Endothelial cell of umbilical vein (primary cell): ENCODE data around the gene APP. TPM values are rescaled to one million over a fixed set of nuclear protein-coding genes. Genes with fewer than 3 reads are reported as not detected.

Experiments
- BruUV-seq: library from RNA; stranded (reverse); fragments of 400-500 nt; replicated peaks from 2 replicates; lab custom pipeline; 2021; lab: Mats Ljungman, UMichigan
- CTCF ChIA-PET: fragments of 300-600, 350-600 bp; sonication (Branson Sonifier 250); formaldehyde crosslinking; loops from one replicate; lab custom pipeline; 2021; ENCODE audit warnings: antibody characterized with exemption, inconsistent platforms; lab: Charles Lee
- POLR2A ChIA-PET: fragments of 300-600, 350-600 bp; sonication (Branson Sonifier 250); formaldehyde crosslinking; loops from one replicate; lab custom pipeline; 2021; ENCODE audit warnings: antibody characterized with exemption, inconsistent platforms; lab: Charles Lee
- DNase-seq: peaks from one replicate; pipeline ENCODE4 v3.0.0-alpha.2; 2011; ENCODE audit warnings: low read depth, low spot score
- FAIRE-seq: peaks from 2 replicates; lab custom pipeline; 2011; peaks lifted over from hg19 to GRCh38; lab: Jason Lieb, UNC
- H2AFZ ChIP-seq: 2 replicates; pipeline ENCODE4 v1.6.0; 2012; ENCODE audit warnings: low read depth, low read length, control low read depth, inconsistent platforms
- H3K27ac ChIP-seq: 2 replicates; pipeline ENCODE4 v1.5.1; 2011; ENCODE audit warnings: low read depth, mild to moderate bottlenecking, control low read depth, low read length, moderate library complexity; ENCODE audit not compliant: insufficient read depth
- H3K27me3 ChIP-seq, 2 experiments: 2 replicates each; pipeline versions ENCODE4 v1.6.0 to v1.6.1; 2011; ENCODE audit warnings: low read length in 2 of 2, mixed read lengths in 1 of 2; ENCODE audit not compliant: control insufficient read depth in 2 of 2, insufficient read depth in 2 of 2
- H3K36me3 ChIP-seq, 2 experiments: 2 replicates in 1 of 2; 3 replicates in 1 of 2; pipeline ENCODE4 v1.5.1; 2011; ENCODE audit warnings: low read length in 2 of 2, mild to moderate bottlenecking in 1 of 2, moderate library complexity in 1 of 2; ENCODE audit not compliant: control insufficient read depth in 2 of 2, insufficient read depth in 2 of 2; ENCODE audit errors: extremely low read depth in 1 of 2
- H3K4me1 ChIP-seq: 3 replicates; pipeline ENCODE4 v1.5.1; 2011; ENCODE audit warnings: mild to moderate bottlenecking, low read length; ENCODE audit not compliant: control insufficient read depth, insufficient read depth; ENCODE audit errors: extremely low read depth
- H3K4me2 ChIP-seq: 2 replicates; pipeline ENCODE4 v1.6.1; 2011; ENCODE audit warnings: low read length, control low read depth, mixed read lengths; ENCODE audit not compliant: insufficient read depth
- H3K4me3 ChIP-seq, 3 experiments: fragments of 200-600 bp in 1 of 3; sonication (generic), shearing (Covaris generic) in 1 of 3; replicated peaks in 1 of 3; 2 replicates each; pipeline ENCODE4 v1.5.1; 2011 to 2016; ENCODE audit warnings: control low read depth in 3 of 3, low read length in 3 of 3, mild to moderate bottlenecking in 2 of 3, inconsistent platforms in 1 of 3, low read depth in 1 of 3, moderate library complexity in 1 of 3; ENCODE audit not compliant: insufficient read depth in 1 of 3
- H3K79me2 ChIP-seq: 2 replicates; pipeline ENCODE4 v1.6.0; 2012; ENCODE audit warnings: low read length, inconsistent platforms; ENCODE audit not compliant: control insufficient read depth, insufficient read depth
- H3K9ac ChIP-seq: replicated peaks from 2 replicates; pipeline ENCODE3; 2011; ENCODE audit warnings: low read length, control low read depth; ENCODE audit not compliant: insufficient read depth; ENCODE audit errors: extremely low read depth
- H3K9me1 ChIP-seq: replicated peaks from 3 replicates; pipeline ENCODE4 v1.6.0; 2011; ENCODE audit warnings: mild to moderate bottlenecking, low read length; ENCODE audit not compliant: control insufficient read depth, insufficient read depth; ENCODE audit errors: extremely low read depth
- H3K9me3 ChIP-seq: replicated peaks from 2 replicates; pipeline ENCODE4 v1.5.1; 2012; ENCODE audit warnings: low read length, inconsistent platforms; ENCODE audit not compliant: control insufficient read depth, insufficient read depth
- H4K20me1 ChIP-seq: replicated peaks from 2 replicates; pipeline ENCODE3; 2011; ENCODE audit warnings: mild to moderate bottlenecking, low read length; ENCODE audit not compliant: control insufficient read depth, insufficient read depth; ENCODE audit errors: extremely low read depth
- CTCF ChIP-seq, 2 donors: IDR thresholded peaks; 1 replicate in 1 of 2; 2 replicates in 1 of 2; pipeline ENCODE4 v1.5.1; 2011; ENCODE audit warnings: low read length in 2 of 2, mild to moderate bottlenecking in 2 of 2, moderate library complexity in 2 of 2, control low read depth in 1 of 2, inconsistent platforms in 1 of 2, low read depth in 1 of 2; ENCODE audit not compliant: insufficient read depth in 1 of 2; ENCODE audit errors: extremely low read depth in 1 of 2
- EZH2 ChIP-seq: IDR thresholded peaks from 2 replicates; pipeline ENCODE4 v1.6.1; 2012; ENCODE audit warnings: borderline replicate concordance, low read depth, mild to moderate bottlenecking, moderate library complexity, low read length, inconsistent platforms; ENCODE audit not compliant: severe bottlenecking
- FOS ChIP-seq: IDR thresholded peaks from 2 replicates; pipeline ENCODE4 v1.6.1; 2011; ENCODE audit warnings: mild to moderate bottlenecking, low read length, moderate library complexity, borderline replicate concordance; ENCODE audit not compliant: insufficient read depth
- GATA2 ChIP-seq: IDR thresholded peaks from 2 replicates; pipeline ENCODE4 v1.7.0; 2011; ENCODE audit warnings: low read depth, mild to moderate bottlenecking, moderate library complexity, mixed read lengths, low read length; ENCODE audit not compliant: insufficient read length, insufficient read depth
- JUN ChIP-seq: IDR thresholded peaks from 2 replicates; pipeline ENCODE4 v1.6.1; 2011; ENCODE audit warnings: borderline replicate concordance, low read depth; ENCODE audit not compliant: insufficient read length, insufficient read depth
- MYC ChIP-seq: IDR thresholded peaks from one replicate; pipeline ENCODE4 v1.6.1; 2011; ENCODE audit warnings: mild to moderate bottlenecking, low read depth, low read length
- POLR2A ChIP-seq: IDR thresholded peaks from 2 replicates; pipeline ENCODE4 v1.6.1; 2012; ENCODE audit warnings: low read depth, mild to moderate bottlenecking, control low read depth, low read length
- POLR2AphosphoS5 ChIP-seq: IDR thresholded peaks from 2 replicates; pipeline ENCODE4 v1.6.1; 2012; ENCODE audit warnings: low read depth, mild to moderate bottlenecking, control low read depth, low read length, moderate library complexity; ENCODE audit not compliant: insufficient read depth
- dilution Hi-C: fragments of 300-500 bp; cut with MboI; formaldehyde crosslinking; loops from one replicate; pipeline ENCODE4 v1.15.0; 2019; ENCODE audit warnings: low sequenced_read_pairs; ENCODE audit not compliant: extremely low pct_ligation_motif_present
- intact Hi-C: fragments of 100-400 bp; cut with micrococcal nuclease; formaldehyde crosslinking; loops from one replicate; pipeline ENCODE4 v1.10.0; 2022
- polyA plus RNA-seq, 4 experiments: library from polyadenylated mRNA; depleted of rRNA in 3 of 4; stranded (reverse) in 3 of 4; unstranded in 1 of 4; fragments of >200 nt; gene quantifications; 2 replicates each; pipeline versions ENCODE4 v1.2.1 to v1.2.3, GENCODE V29; 2011 to 2012; ENCODE audit warnings: missing spikeins in 1 of 4
- total RNA-seq: library from RNA; stranded (reverse); gene quantifications from 2 replicates; pipeline ENCODE4 v1.2.3, GENCODE V29; 2021

The APP gene
- total and polyA plus RNA-seq, 2 donors (not counting 3 experiments of a cell fraction or from before 2014, with no cell fraction given), result 914 to 928 TPM

- Histone ChIP-seq H3K4me2 (no peak overlapping the region), H3K9ac (no peak overlapping the region), H3K36me3 (no peaks in the 10 kb centered on the region), H2AFZ (no peak overlapping the region), H3K4me1 (peaks cover 43% of the 10 kb centered on the region), H4K20me1 (peaks cover 13% of the 10 kb centered on the region), H3K27ac (no peak overlapping the region), H3K79me2 (peaks cover 99% of the 10 kb centered on the region), H3K27me3 (no peaks in the 10 kb centered on the region), H3K9me3 (no peaks in the 10 kb centered on the region), H3K9me1 (no peaks in the 10 kb centered on the region), H3K4me3 (no peak overlapping the region)
- intact Hi-C loops (loop anchor here (5.0 kb wide), 5 partner anchors 73 to 558 kb away; partner anchors contain the start of gene MRPL39), dilution Hi-C loops (loop anchor here (25.0 kb wide), 1 partner anchor 278 kb away; no protein-coding TSS in a partner anchor)
- no peak for FAIRE-seq
- no peak for TF ChIP-seq GATA2
- no peak for TF ChIP-seq POLR2A
- TF ChIP-seq JUN, result no peak
- TF ChIP-seq CTCF (IDR thresholded peaks at IDR 0.05; ENCODE audit: extremely low read depth in 1 of 2, insufficient read depth in 1 of 2, low read depth in 1 of 2, low read length in 2 of 2), result no peak
- TF ChIP-seq EZH2, result no peak
- no peak for TF ChIP-seq POLR2AphosphoS5
- no peak for TF ChIP-seq FOS
- TF ChIP-seq MYC, result no peak
- no TSS peak for BruUV-seq
- ChIA-PET CTCF (interaction anchor here (1.2 kb wide), 1 partner anchor 51 kb away, joined by 4 read pairs; no protein-coding TSS in a partner anchor), POLR2A (interaction anchor here (0.6 kb wide), 1 partner anchor 38 kb away, joined by 3 read pairs; no protein-coding TSS in a partner anchor)
- DNase-seq, result no peak
Observed at GRCh38 chr21:26165331-26165730, 5.2 kb downstream of the APP start.
